NCI-H146 (cell line): ENCODE measurements around the gene KIF16B.
A peak's percentile ranks its signal among the peaks of the same experiment; 100 is the strongest.
"Not testable (repeated sequence)": the region's sequence is repeated elsewhere in the genome, so short reads cannot be mapped to it uniquely, and the experiment has no call there.

Experiments used
- DNase-seq: peaks from one replicate; lab custom pipeline; 2025; lab: John Stamatoyannopoulos, UW

The KIF16B gene

DNA sequence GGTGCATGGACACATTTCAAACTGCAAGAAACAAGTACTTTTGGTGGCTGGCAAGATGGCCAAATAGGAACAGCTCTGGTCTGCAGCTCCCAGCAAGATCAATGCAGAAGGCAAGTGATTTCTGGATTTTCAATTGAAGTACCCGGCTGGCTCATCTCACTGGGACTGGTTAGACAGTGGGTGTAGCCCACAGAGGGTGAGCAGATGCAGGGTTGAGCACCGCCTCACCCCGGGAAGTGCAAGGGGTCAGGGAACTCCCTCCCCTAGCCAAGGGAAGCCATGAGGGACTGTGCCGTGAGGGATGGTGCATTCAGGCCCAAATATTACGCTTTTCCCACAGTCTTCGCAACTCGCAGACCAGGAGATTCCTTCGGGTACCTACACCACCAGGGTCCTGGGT, 53.6 kb downstream of the KIF16B start:
- DNase-seq = not testable (repeated sequence)

DNA sequence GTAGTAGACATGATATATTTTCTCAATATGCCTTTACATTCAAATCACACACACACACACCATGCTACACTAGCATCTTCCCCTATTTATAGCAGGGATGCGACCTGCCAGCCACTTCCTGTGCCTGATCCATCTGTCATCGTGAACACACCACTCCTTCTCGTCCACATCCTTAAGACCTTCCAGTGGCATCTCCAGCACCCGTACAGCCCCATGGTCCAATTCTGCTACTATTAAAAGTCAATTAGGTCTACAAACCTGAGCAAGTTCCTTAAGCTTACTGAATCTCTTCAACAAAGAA, 54.5 kb downstream of the KIF16B start:
- no peak for DNase-seq

DNA sequence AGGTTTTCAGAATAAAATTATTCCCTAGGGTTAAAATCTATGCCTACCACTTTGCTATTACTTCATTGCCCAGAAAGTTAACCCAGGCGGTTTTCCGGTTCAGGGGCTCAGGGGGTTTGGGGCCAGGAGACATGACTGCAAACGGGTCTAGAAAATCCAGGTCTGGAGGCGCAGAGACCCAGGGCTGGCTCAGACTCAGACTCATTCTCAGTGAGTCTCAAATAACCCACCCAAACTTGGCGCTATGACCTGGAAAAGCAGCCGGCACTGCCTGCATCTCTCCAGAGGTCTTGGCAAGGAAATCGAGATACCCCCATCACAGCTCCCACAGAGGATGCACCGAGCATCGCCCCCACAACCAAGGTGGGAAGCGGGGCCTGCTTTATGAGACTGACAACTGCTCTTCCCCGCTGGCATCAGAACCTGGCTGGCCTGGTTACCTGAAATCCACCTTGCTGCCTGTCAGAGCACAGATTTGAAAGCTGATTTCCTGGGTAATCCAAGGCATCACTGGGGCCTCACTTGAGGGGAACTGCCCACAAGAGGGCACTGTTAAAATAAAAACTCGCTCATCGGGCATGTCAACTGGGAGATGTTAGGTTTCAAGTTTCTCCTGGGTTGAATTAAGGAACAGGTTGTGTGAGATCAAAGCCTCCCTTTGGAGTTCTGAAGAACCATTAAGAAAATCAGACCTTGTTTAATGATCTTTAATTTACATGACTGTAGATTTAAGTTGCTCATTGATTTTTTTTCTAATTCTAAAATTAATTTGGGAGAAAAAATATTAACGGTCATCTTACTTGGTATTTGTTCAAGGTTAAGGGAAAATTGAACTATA, 55.1 kb downstream of the KIF16B start:
- DNase-seq = peak; percentile 20

DNA sequence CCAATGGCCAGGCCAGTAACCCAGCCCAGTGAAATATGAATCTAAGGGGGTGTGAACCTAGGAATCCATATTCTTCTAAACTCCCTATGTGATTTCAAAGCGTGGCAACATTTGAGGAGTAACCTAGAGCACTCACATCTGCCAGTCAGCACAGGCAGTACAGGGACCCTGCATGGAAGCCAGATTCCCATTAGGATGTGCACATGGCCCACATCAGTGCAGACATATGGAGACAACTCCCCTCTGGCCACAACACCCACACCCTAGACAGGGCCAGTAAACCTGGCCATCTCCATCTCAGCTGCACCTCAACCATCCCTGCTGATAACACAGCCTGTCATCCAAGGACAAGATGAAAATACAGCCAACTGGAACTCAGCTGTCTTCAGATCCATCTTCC, 56.5 kb downstream of the KIF16B start:
- DNase-seq = no peak

DNA sequence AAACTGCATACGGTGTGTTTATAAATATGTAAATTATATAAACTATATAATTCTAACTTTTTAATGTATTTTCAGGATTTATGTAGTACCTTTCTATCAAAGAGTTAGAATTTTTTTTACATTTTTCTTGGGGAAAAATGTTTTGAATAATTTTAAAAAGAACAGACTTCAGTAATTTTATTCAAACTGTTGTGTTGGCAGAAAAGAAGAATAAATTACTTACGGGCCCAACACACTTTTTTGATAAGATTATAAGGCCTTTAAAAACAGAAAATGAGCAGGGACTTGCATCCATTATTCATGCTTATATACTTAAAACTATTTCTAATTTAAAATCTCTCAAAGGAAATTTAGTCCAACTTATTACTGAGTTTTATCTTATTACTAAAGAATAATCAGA, 58.2 kb downstream of the KIF16B start:
- no peak for DNase-seq

DNA sequence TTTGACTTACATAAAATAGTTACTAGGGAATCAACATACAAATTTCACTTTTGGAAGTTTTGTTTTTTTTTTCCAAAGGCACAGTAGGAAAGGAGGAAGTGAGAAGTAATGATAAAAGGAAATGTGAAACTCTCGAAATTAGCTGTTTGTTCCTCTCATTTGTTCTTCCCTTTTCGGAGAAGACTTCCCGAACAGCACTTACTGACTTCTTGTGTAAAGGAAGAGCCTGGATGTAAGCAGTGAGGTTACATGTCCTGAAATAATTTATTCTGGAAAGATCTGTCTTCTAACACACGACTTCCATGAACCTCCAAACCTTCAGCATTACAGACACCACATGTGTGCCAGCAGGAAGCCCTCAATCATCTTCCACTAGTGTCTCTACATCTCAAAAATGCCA, 59.1 kb downstream of the KIF16B start:
- no peak for DNase-seq

DNA sequence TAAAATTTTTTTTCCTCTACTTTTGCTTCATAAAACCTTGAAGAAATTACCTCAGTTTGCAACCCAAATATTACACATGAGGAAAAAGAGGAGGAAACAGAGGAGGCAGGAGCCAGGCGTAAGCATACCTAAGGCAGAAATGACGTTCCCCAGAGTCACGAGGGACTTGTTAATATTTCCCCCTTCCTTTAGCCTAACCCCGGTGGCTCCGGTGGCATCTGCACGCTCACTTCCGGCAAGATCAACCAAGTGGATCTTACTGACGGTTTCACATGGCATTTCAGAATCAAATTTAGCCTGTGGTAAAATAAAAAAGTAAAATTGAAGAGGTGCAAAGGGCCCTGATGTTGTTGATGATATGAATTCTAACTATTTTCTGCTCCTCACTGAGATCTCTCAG, 67.4 kb downstream of the KIF16B start:
- no peak for DNase-seq

DNA sequence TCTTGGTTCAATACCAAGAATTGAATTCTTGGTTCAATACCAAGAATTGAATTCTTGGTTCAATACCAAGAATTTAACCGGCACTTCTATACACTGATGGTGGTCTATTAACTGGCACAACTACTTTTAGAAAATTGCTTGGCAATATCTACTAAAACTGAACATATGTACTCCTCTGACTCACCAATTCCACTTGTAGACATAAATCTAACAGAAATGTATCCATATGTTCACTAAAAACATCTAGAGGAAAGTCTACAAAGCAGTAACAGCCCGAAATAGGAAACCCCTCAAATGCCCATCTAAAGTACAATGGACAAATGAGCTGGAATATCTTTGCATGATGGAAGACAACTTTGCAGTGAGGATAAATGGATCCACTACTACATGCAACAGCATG, 71.9 kb downstream of the KIF16B start:
- DNase-seq = no peak

DNA sequence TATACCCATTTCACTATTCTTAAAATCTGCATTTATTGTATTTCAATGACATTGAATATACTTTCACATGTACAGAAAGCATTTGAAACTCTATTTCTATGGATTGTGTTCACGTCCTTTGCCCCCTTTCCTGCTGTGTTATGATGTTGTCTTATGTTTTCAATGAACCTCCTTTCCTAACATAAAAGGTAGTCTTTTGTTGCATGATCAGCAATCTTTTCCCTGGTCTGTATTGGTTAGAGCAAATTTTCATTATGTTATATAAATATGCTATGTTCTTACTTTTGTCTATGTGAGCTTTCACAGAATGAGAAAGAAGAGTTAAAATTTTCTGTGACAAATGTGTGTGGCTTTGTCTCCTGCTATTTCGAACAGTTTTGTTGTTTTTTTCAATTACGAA, 73.1 kb downstream of the KIF16B start:
- DNase-seq = no peak

DNA sequence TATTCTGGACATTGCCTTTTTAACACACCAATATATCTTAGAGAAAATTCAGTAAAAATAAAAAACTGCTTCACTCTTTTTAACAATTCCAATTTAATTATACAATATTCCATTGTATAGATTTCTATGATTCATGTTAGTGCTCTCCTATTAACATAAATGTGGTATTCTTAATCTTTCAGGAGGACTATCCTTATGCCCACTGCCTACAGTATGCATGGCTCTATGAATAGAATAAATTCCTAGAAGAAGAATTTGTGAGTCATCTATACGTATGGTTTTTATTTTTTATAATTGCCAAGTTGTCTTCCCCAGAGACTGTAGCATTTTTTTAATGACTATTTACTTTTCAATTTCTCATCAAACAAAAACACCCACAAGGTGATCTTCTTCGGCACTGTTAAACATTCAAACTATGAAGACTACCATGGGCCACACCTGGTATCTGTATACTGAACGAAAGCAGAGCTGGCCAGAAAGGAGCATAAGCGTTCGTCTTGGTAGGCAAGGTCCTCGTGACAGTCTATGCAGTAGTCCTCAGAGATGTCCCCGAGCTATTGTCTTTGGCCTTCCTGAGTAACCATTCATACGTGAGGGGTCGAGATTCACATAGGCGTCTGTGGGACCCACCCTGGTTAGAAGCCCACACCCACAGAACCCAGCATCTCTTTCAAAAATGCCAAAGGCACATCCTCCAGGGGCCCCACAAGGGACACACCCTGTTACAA, 74.6 kb downstream of the KIF16B start:
- no peak for DNase-seq

DNA sequence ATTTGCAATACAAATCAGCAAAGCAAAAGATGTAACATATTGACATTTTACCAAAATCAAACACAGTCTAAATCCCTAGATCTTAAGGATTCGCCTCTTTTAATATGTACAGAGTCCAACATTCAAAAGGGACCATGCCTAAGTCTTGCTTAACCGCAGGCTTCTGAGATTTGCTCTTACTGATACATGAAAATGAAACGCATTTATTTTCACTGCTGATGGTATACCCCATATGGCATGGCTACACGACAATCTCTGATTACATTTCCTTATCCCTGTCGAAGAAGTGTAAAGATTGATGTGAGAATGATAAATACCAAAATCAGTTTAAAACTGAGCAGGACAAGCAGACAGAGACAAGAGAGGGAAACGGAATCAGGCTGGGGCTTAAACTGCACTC, 75.4 kb downstream of the KIF16B start:
- DNase-seq = no peak

DNA sequence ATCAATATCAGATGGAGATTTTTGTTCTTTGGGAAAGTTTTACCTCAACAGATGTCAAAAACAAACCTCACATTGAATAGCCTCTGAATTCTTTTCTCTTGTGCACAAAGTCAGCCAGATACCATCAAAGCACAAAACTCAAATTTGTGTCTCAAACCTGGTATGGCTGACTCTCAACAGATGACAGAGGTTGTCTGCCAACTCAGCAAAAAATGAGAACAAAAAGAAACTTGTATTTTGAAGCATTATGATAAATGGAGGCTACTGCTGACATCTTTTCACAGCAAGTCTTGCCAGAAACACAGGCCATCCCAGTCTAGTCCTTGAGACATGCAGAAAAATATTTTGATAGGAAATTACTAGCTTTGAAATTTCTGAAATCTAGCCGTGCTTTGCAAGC, 79.8 kb downstream of the KIF16B start:
- DNase-seq = no peak

DNA sequence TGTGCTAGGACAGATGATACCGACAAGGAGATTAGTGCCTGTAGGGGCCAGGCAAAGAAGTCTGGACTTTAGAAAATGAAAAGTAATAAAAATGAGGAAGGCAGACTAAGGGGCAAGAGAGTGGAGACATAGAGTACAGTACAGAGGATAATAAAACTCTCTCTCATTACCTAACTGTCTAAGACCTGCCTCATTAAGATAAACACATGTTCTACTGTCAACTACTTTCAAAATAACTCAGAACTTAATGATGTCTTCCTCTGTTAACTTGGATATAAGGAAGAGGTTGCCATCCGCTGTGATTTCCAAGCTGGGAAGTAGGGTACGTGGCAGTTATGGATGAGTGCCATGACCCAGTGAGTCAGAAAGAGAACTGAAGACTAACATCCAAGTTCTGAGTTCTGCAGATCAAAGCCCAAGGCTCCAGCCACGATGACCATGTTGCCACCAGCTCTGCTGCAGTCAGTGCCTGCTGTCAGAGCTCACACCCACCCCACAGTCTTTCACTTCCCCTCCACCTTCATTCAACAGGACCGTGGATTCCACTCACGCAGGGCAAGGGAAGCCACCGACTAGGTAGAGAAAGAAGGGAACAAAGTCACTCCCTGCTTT, 81.8 kb downstream of the KIF16B start:
- no peak for DNase-seq

DNA sequence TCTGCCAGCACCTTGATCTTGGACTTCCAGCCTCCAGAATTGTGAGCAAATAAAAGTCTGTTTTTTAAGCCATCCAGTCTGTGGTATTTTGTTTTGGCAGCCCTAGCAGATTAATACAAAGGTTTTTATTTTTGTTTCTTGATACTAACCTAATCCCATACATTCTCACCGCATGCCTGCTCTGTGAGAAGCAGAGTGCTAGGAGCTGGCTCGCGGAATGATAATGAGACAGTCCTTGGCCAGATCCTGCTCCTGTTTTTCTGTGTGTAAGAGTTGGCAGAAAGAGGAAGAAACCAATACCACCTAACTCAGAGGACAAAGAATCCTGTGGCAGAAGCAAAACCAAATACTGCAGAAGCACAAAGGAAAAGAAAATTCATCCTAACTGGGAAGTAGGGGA, 82.6 kb downstream of the KIF16B start:
- DNase-seq = no peak

DNA sequence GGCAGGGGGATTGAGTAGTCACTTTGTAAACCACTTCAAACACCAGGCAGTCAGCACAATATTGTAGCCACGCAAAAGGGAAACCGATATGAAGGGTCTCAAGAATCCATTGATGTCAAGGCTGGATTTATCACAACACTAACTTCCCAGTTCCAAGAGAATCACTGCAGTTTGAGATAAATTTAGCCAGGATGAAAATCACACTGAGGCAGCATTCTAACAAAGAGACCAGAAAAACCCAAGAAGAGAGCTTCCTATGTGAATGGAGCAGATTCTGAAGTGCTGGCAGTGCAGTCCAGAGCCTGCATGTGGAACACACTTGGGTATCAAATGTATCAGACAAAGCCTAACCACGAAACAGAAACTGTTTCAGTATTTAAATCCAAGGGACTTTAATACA, 84.6 kb downstream of the KIF16B start:
- DNase-seq = no peak

DNA sequence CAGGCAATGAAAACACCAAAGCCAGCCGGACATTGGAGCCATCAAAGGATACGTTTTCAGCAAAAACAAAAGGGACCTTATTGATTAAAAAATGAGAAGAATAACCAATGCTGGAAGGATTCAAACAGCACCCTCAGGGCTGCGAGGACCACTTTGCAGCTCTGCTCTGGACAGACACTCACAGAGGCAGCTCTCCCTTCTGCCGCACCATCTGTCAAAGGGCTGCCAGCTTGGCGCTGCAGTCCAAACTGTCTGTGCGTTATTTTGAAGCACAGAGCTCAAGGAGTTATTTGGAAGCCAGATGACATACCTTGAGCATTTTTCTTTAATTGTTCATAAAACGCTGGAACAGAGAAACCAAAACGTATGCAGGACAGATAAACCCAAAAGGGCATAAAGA, 85.2 kb downstream of the KIF16B start:
- DNase-seq = no peak

DNA sequence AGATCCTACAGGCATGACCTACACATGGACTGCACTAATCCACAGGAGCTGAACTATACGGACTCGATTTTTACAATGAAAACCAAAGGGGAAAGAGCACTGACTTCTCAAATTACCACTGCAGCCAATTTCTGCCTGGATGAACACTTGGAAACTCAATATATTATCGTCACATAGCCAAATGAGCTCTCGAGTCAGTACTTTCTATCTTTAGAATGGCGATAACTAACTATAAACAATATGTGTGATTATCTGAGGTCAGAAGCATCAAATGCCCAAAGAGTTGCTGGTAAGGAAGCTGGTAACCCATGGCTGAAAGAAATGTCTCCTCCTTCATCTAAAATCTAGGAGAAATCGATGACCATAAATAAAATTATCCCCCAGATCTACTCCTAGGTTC, 86.7 kb downstream of the KIF16B start:
- no peak for DNase-seq

DNA sequence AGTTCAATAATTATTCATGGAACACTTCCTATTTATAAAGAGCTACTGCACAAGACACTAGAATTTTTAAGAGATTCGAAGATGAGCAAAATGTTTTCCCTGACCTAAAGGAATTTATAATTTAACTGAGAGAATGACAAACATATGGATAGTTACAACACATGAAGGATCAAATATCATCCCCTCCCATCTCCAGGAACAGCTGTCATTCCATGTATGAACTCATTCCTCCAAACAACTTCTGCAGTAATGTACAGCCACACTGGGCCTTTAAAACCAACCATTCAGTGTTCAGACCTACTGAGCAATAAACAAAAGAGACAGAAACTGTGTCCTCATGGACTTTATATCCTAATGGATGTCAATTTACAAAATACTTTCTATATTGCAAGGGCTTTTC, 87.8 kb downstream of the KIF16B start:
- no peak for DNase-seq

DNA sequence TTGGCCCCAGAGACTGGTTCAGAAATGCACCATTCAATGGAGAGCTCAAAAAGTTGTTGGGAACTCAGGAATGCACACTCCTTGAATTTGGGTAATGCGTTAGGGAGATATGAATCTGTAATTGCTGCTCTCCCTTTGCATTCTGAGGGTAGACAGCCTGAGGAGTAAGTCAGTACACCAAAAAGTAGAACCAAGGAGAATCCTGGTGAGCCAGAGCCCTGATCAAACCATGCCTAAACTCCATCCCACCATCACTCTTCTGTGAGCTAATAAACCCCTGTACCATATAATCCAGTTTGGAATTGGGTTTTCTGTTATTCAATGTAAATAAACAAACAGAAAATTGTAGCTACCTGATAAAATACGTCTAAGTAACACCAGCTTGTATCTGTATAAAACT, 90.2 kb downstream of the KIF16B start:
- DNase-seq = no peak

DNA sequence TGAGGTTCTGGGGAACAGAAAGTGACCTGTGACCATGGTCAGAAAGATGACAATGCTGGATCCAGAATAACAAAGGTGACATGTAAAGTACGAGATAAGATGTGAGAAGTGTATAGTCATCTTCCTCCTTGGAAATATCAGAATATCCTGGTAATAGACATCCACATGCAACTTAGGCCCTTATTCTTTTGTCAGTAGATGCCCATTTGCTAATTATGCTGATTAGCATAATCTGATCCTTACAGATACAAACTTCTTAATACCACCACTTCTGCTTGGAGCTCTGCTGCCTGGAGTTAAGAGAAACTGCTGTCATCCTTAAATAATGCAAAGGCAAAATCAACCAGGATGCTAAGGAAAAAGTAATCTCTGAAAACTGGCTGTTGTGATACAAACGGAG, 91.3 kb downstream of the KIF16B start:
- DNase-seq = no peak

DNA sequence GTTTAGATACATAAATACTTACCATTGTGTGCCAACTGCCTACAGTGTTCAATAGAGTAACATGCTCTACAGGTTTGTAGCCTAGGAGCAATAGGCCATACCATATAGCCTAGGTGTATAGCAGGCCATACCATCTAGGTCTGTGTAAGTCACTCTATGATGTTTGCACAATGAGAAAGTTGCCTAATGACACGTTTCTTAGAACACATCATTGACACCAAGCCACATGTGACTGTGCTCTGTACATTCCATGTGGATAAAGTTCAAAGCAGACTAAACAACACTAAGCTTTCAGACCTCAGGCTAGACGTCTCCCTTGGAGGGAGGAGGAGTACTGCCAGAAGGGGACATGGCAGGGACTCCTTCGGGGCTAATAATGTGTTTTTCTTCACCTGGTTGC, 93.6 kb downstream of the KIF16B start:
- no peak for DNase-seq

DNA sequence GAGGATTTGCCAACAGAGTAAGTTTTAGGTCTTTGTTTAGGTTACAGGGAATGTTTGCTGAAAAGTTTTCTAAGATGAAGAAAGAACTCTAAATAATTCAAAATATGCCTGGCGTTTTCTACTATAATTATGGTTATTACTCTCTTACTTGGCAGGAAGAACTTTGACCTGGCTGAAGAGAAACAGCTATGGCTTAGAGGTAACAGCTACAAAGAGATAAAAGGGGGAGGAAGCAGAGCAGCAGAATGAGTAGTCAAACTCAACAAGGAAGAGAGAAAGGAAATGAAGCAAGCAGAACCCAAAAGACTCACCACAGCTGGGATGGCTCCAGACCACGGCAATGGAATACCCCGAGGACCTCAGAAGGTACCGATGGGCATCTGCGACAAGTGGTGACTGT, 95.6 kb downstream of the KIF16B start:
- no peak for DNase-seq

DNA sequence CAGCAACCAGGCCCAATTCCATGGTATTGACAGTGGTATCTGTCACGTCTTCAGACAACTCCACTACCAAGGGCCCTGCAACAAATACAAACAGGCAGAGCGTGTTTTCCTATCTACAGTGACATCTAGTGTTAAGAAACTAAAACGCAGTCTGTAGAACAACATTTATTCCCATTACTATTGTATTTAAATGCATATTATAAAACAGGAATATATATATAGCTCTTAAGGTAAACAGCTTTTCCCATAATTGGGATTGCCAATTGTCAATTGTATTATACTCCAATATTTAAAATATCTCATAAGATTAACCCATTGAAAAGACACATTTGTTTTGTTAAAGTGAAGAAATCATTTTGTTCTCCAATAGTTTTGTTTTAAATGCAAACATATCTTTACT, 97.2 kb downstream of the KIF16B start:
- DNase-seq = peak; percentile 31

DNA sequence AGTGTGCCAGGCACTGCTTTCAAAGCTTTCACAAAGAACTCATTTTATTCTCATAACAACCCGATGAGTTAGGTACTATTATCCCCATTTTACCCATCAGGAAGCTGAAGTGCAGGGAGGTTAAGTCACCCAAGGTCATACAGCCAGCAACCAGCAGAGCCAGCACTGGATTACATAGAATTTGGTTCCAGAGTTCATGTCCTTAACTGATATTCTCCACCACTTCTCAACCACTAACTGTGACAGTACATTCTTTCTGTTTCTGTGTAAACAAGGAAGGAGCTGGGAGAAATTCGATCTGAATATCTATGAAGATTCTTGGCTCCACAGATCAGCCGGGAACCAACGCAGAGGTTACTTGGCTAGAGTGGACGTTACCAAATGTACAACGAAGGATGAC, 98.0 kb downstream of the KIF16B start:
- no peak for DNase-seq
